AG09319 (cell line): ENCODE data around the gene FAM156B.
"Not testable (repeated sequence)": the region's sequence is repeated elsewhere in the genome, so short reads cannot be mapped to it uniquely, and the experiment has no call there.

Experiments used
- DNase-seq: peaks from one replicate; pipeline ENCODE4 v3.0.0-alpha.2; 2010; ENCODE audit warnings: low read depth; ENCODE audit errors: extremely low read depth
- TF ChIP-seq, protein P1 (sequence below): IDR thresholded peaks from 2 replicates; pipeline ENCODE4 v1.5.1; 2011; ENCODE audit warnings: low read depth, mild to moderate bottlenecking, inconsistent platforms, low read length, moderate library complexity

The FAM156B gene

DNA sequence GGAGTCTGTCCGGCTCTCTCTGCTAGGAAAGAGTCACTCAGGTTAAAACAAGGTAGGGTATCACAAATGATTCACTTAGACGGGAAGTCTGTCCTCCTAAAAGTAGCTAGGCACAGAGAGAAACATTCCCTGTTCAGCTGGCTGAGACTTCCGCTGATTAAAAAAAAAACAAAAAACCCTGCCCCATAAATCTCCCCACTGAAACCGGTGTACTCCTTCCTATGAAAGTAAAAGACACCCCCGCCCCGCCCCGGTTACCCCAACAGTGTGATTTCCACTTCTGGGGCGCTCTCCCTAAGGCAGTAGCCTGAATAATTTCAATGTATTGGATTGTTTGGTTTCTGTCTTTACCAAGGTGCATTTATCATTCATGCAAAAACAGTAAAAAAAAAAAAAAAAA is 692 bp upstream of the FAM156B start:
- DNase-seq: not testable (repeated sequence)

DNA sequence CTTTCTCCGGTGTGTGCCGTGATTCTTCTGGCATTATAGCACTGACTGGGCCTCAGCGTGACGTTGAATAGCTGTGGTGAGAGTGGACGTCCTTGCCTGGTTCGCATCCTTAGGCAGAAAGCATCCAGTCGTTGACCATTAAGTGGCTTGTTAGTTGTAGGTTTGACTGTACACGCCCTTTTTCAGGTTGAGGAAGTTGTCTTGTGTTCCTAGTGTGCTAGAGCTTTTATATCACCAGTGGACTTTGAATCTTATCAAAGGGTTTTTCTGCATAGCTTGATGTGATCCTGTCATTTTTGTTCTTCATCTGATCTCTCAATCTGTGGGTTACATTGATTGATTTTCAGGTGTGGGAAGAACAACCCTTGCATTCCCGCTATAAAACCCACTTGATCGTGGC is 8.4 kb downstream of the FAM156B start:
- DNase-seq: not testable (repeated sequence)

DNA sequence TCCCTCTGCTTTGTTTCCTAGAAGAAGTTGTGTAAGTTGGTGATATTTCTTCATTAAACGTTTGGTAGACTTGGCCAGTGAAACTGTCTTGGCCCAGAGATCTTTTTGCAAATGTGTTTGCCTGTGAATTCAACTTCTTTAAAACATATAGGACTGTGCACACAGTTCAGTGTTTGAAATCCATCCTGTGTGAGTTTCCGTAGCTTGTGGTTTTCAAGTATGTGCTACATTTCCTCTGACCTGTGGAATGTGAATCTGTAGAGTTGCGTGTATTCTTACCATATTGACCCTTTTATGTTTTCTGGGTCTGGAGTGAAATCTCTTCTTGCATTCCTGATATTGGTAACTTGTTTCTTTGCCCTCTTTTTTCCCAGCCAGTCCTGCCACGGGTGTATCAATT is 8.9 kb downstream of the FAM156B start:
- DNase-seq: not testable (repeated sequence)

DNA sequence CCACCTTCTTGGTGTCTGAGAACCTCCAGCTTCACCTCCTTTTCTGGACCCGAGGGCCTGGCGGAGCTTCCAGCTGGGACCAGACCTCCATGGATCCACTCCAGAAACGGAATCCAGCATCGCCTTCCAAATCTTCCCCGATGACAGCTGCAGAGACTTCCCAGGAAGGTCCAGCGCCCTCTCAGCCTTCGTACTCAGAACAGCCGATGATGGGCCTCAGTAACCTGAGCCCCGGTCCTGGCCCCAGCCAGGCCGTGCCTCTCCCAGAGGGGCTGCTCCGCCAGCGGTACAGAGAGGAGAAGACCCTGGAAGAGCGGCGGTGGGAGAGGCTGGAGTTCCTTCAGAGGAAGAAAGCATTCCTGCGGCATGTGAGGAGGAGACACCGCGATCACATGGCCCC is 10.0 kb downstream of the FAM156B start:
- DNase-seq: not testable (repeated sequence)

DNA sequence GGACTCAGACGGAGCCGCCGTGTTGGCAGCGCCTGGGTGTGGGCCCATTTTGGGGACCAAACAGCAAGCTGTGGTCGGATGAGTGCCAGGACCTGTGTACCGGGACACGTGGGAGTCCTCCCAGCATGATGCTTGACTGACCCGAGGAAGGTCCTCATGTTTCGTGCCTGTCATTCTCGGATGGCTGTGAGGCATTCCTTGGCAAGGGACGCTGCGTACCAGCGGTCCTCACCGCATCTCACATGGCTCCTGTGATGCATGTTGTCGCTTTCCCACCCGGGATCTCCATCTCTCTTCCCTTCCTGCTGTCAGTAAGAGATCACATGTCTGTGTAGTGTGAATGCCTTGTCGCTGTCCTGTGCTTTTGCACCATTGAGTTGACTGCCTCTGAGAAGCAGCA is 10.8 kb downstream of the FAM156B start:
- DNase-seq: not testable (repeated sequence)

DNA sequence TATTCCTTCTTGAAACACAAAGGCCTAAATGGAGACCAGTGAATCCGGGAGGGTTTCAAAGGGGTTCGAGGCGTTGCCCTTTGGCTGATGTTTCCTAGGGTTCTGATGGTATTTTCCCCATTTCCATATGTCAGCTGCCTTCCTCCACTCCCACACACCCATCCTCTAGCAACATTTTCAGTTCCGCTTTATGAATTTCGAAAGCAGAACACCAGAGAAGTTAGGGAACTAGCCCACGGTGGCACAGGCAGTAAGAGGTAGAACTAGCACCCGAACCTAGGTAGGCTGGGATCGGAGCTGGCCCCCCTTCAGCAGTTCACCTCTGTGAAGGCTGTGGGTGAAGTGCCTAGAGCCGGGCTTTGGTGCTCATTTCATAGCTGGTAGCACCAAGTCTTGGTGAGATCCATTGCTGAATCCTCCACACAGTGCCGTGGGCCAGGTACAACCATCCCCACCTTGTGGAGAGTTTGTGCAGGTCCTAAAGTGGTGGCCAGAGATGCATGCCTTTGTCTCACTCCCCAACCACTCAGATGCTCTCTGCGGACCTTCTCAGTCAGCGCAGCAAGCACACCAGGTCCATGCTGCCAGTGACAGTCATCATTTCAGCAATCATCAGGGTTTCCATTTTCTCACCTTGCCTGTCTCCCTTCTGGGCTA is 12.3 kb downstream of the FAM156B start:
- not testable (repeated sequence) for DNase-seq

DNA sequence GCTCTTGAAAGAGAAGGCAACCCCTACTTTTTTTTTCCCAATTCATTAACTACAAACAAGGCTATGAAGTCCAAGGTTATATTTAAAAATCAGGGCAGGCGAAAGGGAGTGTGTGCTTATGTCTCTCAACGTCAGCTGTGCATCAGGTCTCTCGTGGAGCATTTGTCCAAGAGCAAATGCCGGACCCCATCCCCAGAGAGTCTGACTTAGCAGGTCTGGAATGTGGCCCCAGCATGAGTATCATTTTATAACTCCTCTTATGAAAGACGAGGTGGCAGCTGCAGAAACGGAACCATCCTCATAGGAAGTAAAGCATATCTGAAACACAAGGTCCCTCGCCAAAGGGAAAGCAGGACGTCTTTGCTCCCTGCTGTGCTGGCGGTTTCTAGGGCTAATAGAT is 16.6 kb downstream of the FAM156B start:
- not testable (repeated sequence) for DNase-seq

DNA sequence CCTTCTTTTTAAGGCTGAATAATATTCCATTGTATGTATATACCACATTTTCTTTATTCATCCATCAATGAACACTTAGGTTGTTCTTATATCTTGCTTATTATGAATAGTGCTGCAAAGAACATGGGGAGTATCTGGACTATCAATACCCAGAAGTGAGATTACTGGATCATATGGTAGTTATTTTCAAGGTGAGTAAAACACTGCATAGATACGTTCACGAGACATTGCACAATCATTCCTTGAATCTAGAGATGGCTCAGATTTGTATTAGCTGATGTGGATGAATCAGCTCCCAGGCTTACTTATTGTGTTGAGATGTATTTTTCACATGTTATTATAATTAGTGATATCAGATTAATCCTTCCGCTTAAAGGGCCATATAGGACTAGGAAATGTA is 17.6 kb downstream of the FAM156B start:
- not testable (repeated sequence) for DNase-seq

DNA sequence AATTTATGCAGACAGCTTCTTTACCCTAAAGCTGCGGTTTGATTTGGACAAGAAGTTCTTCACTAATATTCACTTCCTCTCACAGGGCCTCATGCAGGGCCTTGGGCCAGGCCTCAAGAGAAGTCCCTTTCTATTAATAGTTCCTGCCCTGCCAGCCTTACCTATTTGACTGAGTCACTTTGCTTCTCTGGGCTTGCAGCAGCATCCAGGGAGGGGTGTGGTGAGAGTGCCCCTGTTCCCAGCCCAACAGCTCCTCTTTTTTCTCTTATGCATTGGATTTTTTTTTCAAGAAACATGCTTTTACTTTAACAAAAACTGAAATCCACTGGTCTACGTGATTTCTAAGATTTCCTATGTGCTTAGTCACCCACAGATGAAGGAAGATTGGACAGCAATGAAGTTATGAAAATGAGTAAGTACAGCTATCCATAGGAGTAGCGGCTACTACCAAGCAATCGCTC is 26.7 kb downstream of the FAM156B start:
- DNase-seq: no peak
- TF ChIP-seq, protein P1, sequence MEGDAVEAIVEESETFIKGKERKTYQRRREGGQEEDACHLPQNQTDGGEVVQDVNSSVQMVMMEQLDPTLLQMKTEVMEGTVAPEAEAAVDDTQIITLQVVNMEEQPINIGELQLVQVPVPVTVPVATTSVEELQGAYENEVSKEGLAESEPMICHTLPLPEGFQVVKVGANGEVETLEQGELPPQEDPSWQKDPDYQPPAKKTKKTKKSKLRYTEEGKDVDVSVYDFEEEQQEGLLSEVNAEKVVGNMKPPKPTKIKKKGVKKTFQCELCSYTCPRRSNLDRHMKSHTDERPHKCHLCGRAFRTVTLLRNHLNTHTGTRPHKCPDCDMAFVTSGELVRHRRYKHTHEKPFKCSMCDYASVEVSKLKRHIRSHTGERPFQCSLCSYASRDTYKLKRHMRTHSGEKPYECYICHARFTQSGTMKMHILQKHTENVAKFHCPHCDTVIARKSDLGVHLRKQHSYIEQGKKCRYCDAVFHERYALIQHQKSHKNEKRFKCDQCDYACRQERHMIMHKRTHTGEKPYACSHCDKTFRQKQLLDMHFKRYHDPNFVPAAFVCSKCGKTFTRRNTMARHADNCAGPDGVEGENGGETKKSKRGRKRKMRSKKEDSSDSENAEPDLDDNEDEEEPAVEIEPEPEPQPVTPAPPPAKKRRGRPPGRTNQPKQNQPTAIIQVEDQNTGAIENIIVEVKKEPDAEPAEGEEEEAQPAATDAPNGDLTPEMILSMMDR: no peak

DNA sequence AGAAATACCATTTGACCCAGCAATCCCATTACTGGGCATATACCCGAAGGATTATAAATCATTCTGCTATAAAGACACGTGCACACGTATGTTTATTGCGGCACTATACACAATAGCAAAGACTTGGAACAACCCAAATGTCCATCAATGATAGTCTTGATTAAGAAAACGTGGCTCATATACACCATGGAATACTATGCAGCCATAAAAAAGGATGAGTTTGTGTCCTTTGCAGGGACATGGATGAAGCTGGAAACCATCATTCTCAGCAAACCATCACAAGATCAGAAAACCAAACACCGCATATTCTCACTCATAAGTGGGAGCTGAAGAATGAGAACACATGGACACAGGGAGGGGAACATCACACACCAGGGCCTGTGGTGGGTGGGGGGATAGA is 33.1 kb downstream of the FAM156B start:
- not testable (repeated sequence) for DNase-seq

DNA sequence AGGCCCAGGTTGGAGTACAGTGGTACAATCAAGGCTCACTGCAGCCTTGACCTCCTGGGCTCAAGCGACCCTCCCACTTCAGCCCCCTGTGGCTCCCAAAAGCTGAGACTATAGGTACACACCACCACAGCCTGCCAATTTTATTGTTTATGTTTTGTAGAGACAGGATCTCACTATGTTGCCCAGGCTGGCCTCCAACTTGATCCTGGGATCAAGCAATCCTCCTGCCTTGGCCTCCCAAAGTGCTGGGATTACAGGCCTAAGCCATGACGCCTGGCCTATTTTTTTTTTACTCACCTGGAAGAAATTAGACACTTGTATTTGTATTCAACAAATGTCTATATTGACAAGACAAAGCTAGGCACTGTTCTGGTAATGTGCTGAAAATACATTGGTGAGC is 36.1 kb downstream of the FAM156B start:
- no peak for DNase-seq
- TF ChIP-seq, protein P1: no peak

DNA sequence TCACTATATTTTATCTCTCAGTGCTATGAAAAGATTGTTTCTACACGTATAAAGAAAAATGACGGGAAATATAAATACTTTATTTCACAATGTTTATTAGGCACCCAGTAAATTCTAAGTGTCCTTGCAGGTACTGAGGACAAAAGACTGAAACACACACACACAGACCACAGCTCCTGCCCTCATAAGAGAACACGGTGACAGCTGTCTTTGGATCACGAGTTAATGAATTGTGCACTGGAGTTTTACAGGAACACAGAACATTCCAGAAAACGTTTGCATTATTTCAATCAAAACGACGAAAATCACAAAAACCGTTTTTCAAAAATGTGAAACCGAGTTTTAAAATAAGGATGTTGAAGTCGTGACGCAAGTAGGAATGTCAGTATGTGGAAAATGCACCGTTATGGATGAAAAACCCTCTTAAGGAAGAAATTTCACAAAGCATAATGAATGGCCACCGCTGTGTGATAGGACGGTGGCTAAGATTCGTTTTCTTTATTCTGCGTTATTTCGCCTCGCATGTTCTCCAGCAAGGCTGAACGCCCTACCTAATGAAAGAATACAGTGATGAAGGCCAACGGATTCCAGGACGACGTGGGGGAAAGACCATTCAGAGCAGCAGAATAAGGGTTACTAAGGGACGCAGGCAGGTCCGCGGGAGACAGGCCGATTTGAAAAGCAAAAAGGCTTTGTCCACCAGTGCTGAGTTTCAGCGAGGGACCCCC is 37.0 kb downstream of the FAM156B start:
- TF ChIP-seq, protein P1: no peak
- DNase-seq: no peak
